ENCODE data around the gene VPS45.
"Not testable (repeated sequence)": the region's sequence is repeated elsewhere in the genome, so short reads cannot be mapped to it uniquely, and the experiment has no call there.

VPS45 gene

GRCh38 chr1:150067184-150068108 lies at the start of gene VPS45:
VPS45 (plus strand) TSS chr1:150067776; CDS start chr1:150067858, 82 bp downstream.
- peak; percentile 55 for DNase-seq (ENCODE audit: low read depth)

DNA sequence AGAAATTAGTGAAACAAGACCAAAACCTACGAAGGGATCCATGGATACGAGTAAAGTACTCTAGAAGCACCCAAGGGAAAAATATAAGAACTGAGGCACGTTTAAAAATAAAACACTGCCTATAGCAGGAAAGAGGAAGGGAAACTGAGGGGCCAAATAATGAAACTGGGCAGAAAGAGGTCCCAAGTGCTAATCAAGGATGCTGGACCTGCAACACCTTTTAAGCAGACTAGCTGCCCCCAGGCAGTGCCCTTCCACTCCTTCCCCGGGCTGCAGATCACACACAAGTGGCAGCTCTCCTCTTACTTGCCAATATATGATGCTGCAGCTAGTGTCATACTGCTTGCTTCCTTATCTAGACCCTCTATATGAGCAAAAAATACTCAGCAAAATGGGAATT lies 49.4 kb upstream of the VPS45 start:
- DNase-seq (ENCODE audit: low read depth), result no peak

DNA sequence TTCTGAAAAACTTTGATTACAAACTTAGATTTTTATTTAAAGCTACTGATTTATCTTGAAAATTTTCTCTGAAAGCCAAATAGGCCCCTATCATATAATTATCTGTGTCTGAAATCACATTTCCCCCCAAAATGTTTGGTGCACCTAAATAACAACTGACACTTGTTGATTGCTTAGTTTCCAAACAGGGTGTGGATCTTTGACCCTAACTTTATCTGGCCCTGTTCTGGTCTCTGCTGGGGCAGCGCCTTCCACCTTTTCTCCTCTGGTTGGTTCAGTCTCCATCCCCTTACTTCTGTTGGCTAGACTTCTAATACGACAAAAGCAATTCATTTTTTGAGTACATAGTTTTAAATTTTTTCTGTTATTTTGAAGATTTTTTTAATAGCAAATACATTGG lies 46.9 kb upstream of the VPS45 start:
- no peak for DNase-seq (ENCODE audit: low read depth)

DNA sequence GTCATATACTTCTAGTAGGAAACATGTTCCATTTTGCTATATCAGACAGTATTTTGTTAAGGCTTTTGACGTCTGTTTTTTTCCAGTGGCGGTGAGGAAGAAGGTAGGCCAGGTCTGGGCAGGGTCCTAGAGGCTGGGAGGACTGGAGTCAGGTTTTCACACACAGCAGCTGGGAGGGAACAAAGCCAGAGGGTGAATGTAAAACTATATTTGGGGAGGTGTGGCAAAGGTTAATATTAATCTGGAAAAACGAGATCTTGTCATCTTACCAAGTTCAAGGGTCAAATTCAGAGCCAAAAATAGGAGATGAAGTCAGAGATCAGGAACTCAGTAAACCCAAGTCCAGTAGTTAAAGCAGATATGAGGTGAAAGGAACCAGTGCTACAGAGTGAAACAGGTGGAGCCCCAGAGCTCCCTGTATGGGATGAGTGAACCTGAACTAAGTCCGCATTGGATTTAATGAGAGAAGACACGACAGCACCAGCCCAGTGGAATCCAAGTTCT lies 46.3 kb upstream of the VPS45 start:
- DNase-seq (ENCODE audit: low read depth), result no peak

GRCh38 chr1:150022357-150022756 lies 45.2 kb upstream of the VPS45 start:
- DNase-seq (ENCODE audit: low read depth), result no peak

- DNase-seq (ENCODE audit: low read depth), result no peak
Observed at GRCh38 chr1:150024156-150024555, 43.4 kb upstream of the VPS45 start.

DNA sequence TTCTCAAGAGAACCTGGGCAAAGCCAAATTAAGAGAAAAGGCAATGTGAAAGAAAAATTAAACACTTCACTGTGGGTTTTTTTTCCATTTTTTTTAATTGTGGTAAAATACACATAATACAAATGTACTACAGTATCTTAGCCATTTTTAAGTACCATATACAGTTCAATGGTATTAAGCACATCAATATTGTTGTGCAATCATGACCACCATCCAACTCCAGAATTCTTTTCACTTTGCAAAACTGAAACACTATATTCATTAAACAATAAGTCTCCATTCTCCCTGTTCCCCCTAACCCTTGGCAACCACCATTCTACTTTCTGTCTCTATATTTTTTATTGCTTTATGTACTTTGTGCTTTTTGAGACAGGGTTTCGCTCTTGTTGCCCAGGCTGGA lies 39.3 kb upstream of the VPS45 start:
- DNase-seq (ENCODE audit: low read depth), result no peak

- DNase-seq (ENCODE audit: low read depth), result no peak
Observed at GRCh38 chr1:150034336-150034735, 33.2 kb upstream of the VPS45 start.

DNA sequence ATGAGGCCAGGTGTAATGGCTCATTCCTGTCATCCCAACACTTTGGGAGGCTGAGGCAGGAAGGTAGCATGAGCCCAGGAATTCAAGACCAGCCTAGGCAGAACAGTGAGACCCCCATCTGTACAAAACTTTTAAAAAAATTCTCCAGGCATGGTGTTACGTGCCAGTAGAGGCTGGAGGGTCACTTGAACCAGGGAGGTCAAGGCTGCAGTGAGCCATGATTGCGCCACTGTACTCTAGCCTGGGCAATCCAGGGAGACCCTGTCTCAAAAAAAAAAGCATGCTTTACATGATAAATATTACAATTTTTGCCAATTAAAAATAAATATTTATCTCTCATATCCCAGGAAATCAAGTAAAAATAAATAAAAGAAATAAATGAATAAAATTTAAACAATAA lies 17.6 kb upstream of the VPS45 start:
- DNase-seq (ENCODE audit: low read depth), result no peak

GRCh38 chr1:150051089-150051373 lies 16.5 kb upstream of the VPS45 start:
- no peak for DNase-seq (ENCODE audit: low read depth)

- DNase-seq (ENCODE audit: low read depth), result not testable (repeated sequence)
Observed at GRCh38 chr1:150051905-150052412, 15.6 kb upstream of the VPS45 start.

- DNase-seq (ENCODE audit: low read depth), result no peak
Observed at GRCh38 chr1:150053926-150054325, 13.7 kb upstream of the VPS45 start.

- DNase-seq (ENCODE audit: low read depth), result not testable (repeated sequence)
Observed at GRCh38 chr1:150055507-150055906, 12.1 kb upstream of the VPS45 start.

GRCh38 chr1:150056407-150056806 lies 11.2 kb upstream of the VPS45 start:
- DNase-seq (ENCODE audit: low read depth), result no peak

DNA sequence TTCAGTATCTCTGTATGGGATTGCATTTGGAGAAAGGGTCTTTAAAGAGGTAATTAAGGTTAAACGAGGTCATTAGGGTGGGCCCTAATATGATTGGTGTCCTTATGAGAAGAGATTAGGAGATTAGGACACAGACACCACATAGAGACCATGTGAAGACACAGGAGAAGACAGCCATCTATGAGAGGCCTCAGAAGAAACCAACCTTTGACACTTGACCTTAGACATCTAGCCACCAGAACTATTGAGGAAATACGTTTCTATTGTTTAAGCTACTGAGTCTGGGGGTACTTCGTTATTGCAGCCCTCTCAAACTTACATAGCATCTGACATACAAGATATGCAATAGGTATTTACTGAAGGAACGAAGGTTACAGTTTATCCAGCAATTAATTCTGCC lies 7.3 kb upstream of the VPS45 start:
- DNase-seq (ENCODE audit: low read depth), result no peak

GRCh38 chr1:150061632-150062101 lies 5.9 kb upstream of the VPS45 start:
- no peak for DNase-seq (ENCODE audit: low read depth)

DNA sequence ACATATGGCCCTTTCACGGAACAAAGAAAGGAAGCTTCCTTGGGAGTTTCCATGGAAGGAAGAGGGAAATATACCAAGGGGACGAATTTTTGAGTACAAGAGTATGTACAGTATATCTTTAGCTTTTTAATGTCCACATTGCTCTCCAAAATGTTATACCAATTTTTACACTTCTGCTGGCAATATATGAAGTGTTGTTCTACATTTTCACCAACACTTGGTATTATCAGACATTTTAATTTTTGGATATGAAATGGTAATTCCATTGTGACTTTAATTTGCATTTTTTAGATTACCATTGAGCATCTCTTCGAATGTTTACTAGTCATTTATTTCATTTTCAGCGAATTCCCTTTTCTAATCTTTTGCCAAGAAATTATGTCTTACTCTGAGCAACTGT lies 5.5 kb upstream of the VPS45 start:
- DNase-seq (ENCODE audit: low read depth), result no peak

- DNase-seq (ENCODE audit: low read depth), result no peak
Observed at GRCh38 chr1:150065184-150065871, 2.2 kb upstream of the VPS45 start.

- no peak for DNase-seq (ENCODE audit: low read depth)
Observed at GRCh38 chr1:150066328-150066727, 1.2 kb upstream of the VPS45 start.

- peak; percentile 16 for DNase-seq (ENCODE audit: low read depth)
Observed at GRCh38 chr1:150066838-150067183, 765 bp upstream of the VPS45 start.

- DNase-seq (ENCODE audit: low read depth), result no peak
Observed at GRCh38 chr1:150068109-150068435, 496 bp downstream of the VPS45 start.

DNA sequence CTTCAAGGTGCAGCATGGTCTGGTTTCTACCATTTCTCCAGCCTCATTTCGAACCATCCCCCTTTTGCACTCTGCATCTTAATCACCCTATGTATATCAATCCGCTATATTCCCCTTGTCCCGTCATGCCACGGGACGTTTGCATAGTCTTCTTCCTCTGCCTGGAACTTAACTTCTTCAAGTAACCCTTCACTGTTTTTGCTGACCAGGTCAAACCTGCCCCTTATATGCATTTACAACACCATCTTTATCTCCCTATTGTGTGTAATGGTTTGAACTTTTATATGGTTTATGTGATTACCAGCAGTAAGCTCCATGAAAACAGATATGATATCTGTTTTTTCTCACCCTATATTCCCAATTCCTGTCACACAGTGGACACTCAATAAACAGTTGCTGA lies 2.3 kb downstream of the VPS45 start:
- no peak for DNase-seq (ENCODE audit: low read depth)

DNA sequence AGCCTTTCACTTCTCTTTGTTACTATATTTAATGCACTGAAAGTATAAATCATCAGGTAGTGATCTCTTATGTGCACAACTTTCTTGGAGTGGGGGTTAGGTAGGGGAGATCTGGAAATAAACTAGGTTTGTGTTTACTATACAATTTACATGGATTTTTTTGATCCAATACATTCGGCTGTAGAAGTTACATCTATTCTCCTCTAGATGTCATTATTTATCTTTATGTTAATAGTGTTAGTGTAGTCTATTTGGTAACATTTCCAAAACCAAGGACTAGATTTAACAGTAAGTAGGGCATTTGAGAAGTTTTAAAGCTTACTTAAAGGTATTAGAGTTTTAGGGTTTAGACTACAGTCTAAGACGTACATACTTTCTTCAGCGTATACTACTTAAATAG lies 5.4 kb downstream of the VPS45 start:
- DNase-seq (ENCODE audit: low read depth), result no peak

All from stimulated activated CD8-positive, alpha-beta memory T cell treated with anti-CD3 and anti-CD28 coated beads, Interleukin-15, amount 100 ng/mL, for 24 hours (primary cell).